Liver (tissue), 9 donors: ENCODE results near the gene MRPL42. TPM values are rescaled to one million over a fixed set of nuclear protein-coding genes. Genes with fewer than 3 reads are reported as not detected.

Source experiments
- DNase-seq: peaks from one replicate; pipeline ENCODE4 v3.0.0-alpha.2; 2017; ENCODE audit warnings: low spot score
- H3K27ac ChIP-seq, 2 donors: one replicate each; pipeline ENCODE4 v1.7.0; 2013; ENCODE audit warnings: inconsistent platforms in 2 of 2, low read length in 2 of 2, control low read depth in 1 of 2, low read depth in 1 of 2, mild to moderate bottlenecking in 1 of 2
- H3K27me3 ChIP-seq, 4 donors: one replicate each; pipeline versions ENCODE4 v1.6.1 to v1.7.0; 2013; ENCODE audit warnings: low read length in 3 of 4, inconsistent platforms in 1 of 4, mild to moderate bottlenecking in 1 of 4, moderate library complexity in 1 of 4; ENCODE audit not compliant: control insufficient read depth in 4 of 4, insufficient read depth in 4 of 4
- H3K36me3 ChIP-seq, 4 donors: one replicate each; pipeline versions ENCODE4 v1.6.1 to v1.7.0; 2013; ENCODE audit warnings: low read length in 3 of 4, mild to moderate bottlenecking in 3 of 4, low read depth in 1 of 4, moderate library complexity in 1 of 4; ENCODE audit not compliant: control insufficient read depth in 4 of 4, insufficient read depth in 3 of 4
- H3K4me1 ChIP-seq, 4 donors: one replicate each; pipeline versions ENCODE4 v1.6.1 to v1.7.0; 2013; ENCODE audit warnings: low read length in 3 of 4, mild to moderate bottlenecking in 3 of 4, moderate library complexity in 1 of 4; ENCODE audit not compliant: control insufficient read depth in 4 of 4, insufficient read depth in 4 of 4
- H3K4me3 ChIP-seq, 3 donors: one replicate each; pipeline versions ENCODE4 v1.6.1 to v1.7.0; 2013; ENCODE audit warnings: low read length in 3 of 3, control low read depth in 1 of 3, low read depth in 1 of 3, mild to moderate bottlenecking in 1 of 3
- H3K9ac ChIP-seq, 2 donors: one replicate each; pipeline ENCODE4 v1.7.0; 2013; ENCODE audit warnings: low read length in 2 of 2, mild to moderate bottlenecking in 2 of 2, moderate library complexity in 2 of 2, control low read depth in 1 of 2, low read depth in 1 of 2
- H3K9me3 ChIP-seq, 4 donors: one replicate each; pipeline versions ENCODE4 v1.6.1 to v1.7.0; 2013; ENCODE audit warnings: low read length in 3 of 4; ENCODE audit not compliant: control insufficient read depth in 4 of 4
- FOXA1 ChIP-seq: IDR thresholded peaks from 2 replicates; pipeline ENCODE4 v1.6.1; 2016; ENCODE audit warnings: antibody characterized with exemption
- FOXA2 ChIP-seq: IDR thresholded peaks from 2 replicates; pipeline ENCODE4 v1.6.1; 2016; ENCODE audit warnings: antibody characterized with exemption
- GABPA ChIP-seq, 2 donors: IDR thresholded peaks in 1 of 2; conservative IDR thresholded peaks in 1 of 2; 2 replicates each; pipeline ENCODE4 v1.6.1; 2016; ENCODE audit warnings: antibody characterized with exemption in 2 of 2, mild to moderate bottlenecking in 1 of 2, moderate library complexity in 1 of 2
- HNF4A ChIP-seq, 2 donors: conservative IDR thresholded peaks; 2 replicates each; pipeline ENCODE4 v1.6.1; 2016; ENCODE audit warnings: antibody characterized with exemption in 2 of 2, mild to moderate bottlenecking in 2 of 2
- HNF4G ChIP-seq: IDR thresholded peaks from 2 replicates; pipeline ENCODE4 v1.6.1; 2016; ENCODE audit warnings: antibody characterized with exemption
- JUND ChIP-seq, 2 donors: IDR thresholded peaks; 2 replicates each; pipeline ENCODE4 v1.6.1; 2016; ENCODE audit warnings: antibody characterized with exemption in 2 of 2
- NR2F2 ChIP-seq: IDR thresholded peaks from 2 replicates; pipeline ENCODE4 v1.6.1; 2016; ENCODE audit warnings: antibody characterized with exemption
- RXRA ChIP-seq, 2 donors: IDR thresholded peaks; 2 replicates each; pipeline ENCODE4 v1.6.1; 2017 to 2018; ENCODE audit warnings: antibody characterized with exemption in 2 of 2, mild to moderate bottlenecking in 1 of 2
- SP1 ChIP-seq: IDR thresholded peaks from 2 replicates; pipeline ENCODE4 v1.6.1; 2018; ENCODE audit warnings: antibody characterized with exemption, mild to moderate bottlenecking
- TAF1 ChIP-seq: conservative IDR thresholded peaks from 2 replicates; pipeline ENCODE4 v1.6.1; 2016; ENCODE audit warnings: antibody characterized with exemption, mild to moderate bottlenecking
- WGBS: extraction: QIAGEN DNeasy Blood & Tissue Kit; methylation state at CpG from one replicate; pipeline ENCODE4 v1.1.7; 2013; 5-methylcytosine and 5-hydroxymethylcytosine counted together
- polyA plus RNA-seq, 2 donors: library from polyadenylated mRNA; stranded (reverse) in 1 of 2; unstranded in 1 of 2; fragments of 200-250 nt in 1 of 2; fragments of >200 nt in 1 of 2; fragmentation: Nextera tagmentation in 1 of 2; extraction: Ambion mirVana in 1 of 2; gene quantifications; one replicate each; pipeline versions ENCODE4 v1.2.1 to v1.2.3, GENCODE V29; 2013 to 2015
- total RNA-seq, 2 donors: library from RNA; depleted of rRNA; stranded (reverse); fragments of >200 nt; gene quantifications; one replicate each; pipeline ENCODE4 v1.2.3, GENCODE V29; 2014
- TF ChIP-seq, protein P1 (sequence below): IDR thresholded peaks from 2 replicates; pipeline ENCODE4 v1.6.1; 2016; ENCODE audit warnings: antibody characterized with exemption, mild to moderate bottlenecking
- TF ChIP-seq, protein P2 (sequence below): IDR thresholded peaks from 2 replicates; pipeline ENCODE4 v1.6.1; 2016; ENCODE audit warnings: antibody characterized with exemption
- TF ChIP-seq, protein P3 (sequence below): IDR thresholded peaks from 2 replicates; pipeline ENCODE4 v1.6.1; 2016; ENCODE audit warnings: antibody characterized with exemption
- TF ChIP-seq, protein P4 (sequence below): fragments of 150-350 bp; IDR thresholded peaks from 2 replicates; pipeline ENCODE4 v1.5.1; 2017; ENCODE audit warnings: improper control_type of control experiment, low read depth, low read length; ENCODE audit not compliant: missing input control
- TF ChIP-seq, protein P5 (sequence below): IDR thresholded peaks from 2 replicates; pipeline ENCODE4 v1.6.1; 2016; ENCODE audit warnings: antibody characterized with exemption
- donor health status: healthy.
- donor health status: healthy.
- donor health status: healthy.
- donor health status: healthy.
- donor health status: healthy.

Gene MRPL42
- total and polyA plus RNA-seq, 4 donors, result 20.4 to 38.8 (median 33.3) TPM

DNA sequence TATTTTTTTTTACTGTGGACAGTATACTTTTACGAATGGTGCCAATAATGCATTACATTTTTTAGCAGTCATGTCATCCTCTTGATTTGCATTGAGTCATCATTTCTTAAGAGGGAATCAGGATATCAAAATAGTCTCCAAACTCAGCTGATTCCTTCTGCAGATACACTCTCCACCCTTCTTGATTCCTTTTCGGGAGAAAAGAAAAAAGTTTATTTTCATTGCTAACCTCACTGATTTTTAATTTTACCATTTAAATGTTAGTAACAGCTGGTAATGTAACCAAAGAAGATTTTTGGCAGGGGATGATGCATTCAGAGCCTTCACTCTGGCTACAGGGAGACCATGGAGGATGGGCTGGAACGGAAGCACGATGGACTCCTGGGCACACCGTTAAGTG, 47.5 kb downstream of the MRPL42 start (continued):
- TF ChIP-seq, protein P1, sequence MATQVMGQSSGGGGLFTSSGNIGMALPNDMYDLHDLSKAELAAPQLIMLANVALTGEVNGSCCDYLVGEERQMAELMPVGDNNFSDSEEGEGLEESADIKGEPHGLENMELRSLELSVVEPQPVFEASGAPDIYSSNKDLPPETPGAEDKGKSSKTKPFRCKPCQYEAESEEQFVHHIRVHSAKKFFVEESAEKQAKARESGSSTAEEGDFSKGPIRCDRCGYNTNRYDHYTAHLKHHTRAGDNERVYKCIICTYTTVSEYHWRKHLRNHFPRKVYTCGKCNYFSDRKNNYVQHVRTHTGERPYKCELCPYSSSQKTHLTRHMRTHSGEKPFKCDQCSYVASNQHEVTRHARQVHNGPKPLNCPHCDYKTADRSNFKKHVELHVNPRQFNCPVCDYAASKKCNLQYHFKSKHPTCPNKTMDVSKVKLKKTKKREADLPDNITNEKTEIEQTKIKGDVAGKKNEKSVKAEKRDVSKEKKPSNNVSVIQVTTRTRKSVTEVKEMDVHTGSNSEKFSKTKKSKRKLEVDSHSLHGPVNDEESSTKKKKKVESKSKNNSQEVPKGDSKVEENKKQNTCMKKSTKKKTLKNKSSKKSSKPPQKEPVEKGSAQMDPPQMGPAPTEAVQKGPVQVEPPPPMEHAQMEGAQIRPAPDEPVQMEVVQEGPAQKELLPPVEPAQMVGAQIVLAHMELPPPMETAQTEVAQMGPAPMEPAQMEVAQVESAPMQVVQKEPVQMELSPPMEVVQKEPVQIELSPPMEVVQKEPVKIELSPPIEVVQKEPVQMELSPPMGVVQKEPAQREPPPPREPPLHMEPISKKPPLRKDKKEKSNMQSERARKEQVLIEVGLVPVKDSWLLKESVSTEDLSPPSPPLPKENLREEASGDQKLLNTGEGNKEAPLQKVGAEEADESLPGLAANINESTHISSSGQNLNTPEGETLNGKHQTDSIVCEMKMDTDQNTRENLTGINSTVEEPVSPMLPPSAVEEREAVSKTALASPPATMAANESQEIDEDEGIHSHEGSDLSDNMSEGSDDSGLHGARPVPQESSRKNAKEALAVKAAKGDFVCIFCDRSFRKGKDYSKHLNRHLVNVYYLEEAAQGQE, result no peak
- TF ChIP-seq SP1, result no peak
- no peak for TF ChIP-seq RXRA (IDR thresholded peaks at IDR 0.05)

DNA sequence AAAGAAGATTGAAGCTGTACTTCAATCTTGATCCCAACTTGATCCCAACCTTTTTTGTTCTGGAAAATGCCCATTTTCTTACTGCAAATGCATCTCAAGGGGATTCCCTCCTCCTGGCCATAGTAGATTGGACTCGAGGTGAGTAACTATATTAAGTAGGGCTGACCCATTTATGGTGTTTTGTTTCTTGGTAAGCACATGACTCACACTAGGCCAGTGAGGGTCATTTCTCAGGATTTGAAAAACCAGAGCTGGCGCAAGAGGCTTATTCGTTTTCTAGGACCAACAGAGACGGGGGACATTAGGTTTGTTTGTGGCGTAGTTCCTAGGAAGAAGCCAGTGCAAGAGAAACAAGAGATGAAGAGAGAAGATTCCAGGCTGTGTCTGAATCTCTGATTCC, 51.4 kb downstream of the MRPL42 start:
- 93% methylated on average over 5 of the region's 5 CpGs for WGBS
- TF ChIP-seq, protein P1, result no peak
- TF ChIP-seq, protein P2, sequence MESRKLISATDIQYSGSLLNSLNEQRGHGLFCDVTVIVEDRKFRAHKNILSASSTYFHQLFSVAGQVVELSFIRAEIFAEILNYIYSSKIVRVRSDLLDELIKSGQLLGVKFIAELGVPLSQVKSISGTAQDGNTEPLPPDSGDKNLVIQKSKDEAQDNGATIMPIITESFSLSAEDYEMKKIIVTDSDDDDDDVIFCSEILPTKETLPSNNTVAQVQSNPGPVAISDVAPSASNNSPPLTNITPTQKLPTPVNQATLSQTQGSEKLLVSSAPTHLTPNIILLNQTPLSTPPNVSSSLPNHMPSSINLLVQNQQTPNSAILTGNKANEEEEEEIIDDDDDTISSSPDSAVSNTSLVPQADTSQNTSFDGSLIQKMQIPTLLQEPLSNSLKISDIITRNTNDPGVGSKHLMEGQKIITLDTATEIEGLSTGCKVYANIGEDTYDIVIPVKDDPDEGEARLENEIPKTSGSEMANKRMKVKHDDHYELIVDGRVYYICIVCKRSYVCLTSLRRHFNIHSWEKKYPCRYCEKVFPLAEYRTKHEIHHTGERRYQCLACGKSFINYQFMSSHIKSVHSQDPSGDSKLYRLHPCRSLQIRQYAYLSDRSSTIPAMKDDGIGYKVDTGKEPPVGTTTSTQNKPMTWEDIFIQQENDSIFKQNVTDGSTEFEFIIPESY, result no peak
- no peak for TF ChIP-seq HNF4A (conservative IDR thresholded peaks at IDR 0.05)
- no peak for TF ChIP-seq JUND (IDR thresholded peaks at IDR 0.05)
- TF ChIP-seq HNF4G, result no peak
- TF ChIP-seq, protein P3, sequence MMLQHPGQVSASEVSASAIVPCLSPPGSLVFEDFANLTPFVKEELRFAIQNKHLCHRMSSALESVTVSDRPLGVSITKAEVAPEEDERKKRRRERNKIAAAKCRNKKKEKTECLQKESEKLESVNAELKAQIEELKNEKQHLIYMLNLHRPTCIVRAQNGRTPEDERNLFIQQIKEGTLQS, result no peak
- no peak for TF ChIP-seq TAF1
- TF ChIP-seq GABPA (IDR thresholded peaks at IDR 0.05 in 1 of 2, conservative IDR thresholded peaks at IDR 0.05 in 1 of 2), result no peak
- TF ChIP-seq, protein P4, sequence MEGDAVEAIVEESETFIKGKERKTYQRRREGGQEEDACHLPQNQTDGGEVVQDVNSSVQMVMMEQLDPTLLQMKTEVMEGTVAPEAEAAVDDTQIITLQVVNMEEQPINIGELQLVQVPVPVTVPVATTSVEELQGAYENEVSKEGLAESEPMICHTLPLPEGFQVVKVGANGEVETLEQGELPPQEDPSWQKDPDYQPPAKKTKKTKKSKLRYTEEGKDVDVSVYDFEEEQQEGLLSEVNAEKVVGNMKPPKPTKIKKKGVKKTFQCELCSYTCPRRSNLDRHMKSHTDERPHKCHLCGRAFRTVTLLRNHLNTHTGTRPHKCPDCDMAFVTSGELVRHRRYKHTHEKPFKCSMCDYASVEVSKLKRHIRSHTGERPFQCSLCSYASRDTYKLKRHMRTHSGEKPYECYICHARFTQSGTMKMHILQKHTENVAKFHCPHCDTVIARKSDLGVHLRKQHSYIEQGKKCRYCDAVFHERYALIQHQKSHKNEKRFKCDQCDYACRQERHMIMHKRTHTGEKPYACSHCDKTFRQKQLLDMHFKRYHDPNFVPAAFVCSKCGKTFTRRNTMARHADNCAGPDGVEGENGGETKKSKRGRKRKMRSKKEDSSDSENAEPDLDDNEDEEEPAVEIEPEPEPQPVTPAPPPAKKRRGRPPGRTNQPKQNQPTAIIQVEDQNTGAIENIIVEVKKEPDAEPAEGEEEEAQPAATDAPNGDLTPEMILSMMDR, result no peak
- TF ChIP-seq FOXA1, result no peak
- TF ChIP-seq, protein P5, sequence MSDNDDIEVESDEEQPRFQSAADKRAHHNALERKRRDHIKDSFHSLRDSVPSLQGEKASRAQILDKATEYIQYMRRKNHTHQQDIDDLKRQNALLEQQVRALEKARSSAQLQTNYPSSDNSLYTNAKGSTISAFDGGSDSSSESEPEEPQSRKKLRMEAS, result no peak
- TF ChIP-seq FOXA2, result no peak
- no peak for TF ChIP-seq NR2F2
- Histone ChIP-seq H3K4me3 (no peak overlapping the region), H3K9ac (no peak overlapping the region), H3K27me3 (no peaks in the 10 kb centered on the region), H3K36me3 (no peaks in the 10 kb centered on the region), H3K27ac (no peak overlapping the region), H3K9me3 (no peaks in the 10 kb centered on the region), H3K4me1 (no peaks in the 10 kb centered on the region)
- no peak for DNase-seq
